ENCODE data around the gene C1orf74.

DNA sequence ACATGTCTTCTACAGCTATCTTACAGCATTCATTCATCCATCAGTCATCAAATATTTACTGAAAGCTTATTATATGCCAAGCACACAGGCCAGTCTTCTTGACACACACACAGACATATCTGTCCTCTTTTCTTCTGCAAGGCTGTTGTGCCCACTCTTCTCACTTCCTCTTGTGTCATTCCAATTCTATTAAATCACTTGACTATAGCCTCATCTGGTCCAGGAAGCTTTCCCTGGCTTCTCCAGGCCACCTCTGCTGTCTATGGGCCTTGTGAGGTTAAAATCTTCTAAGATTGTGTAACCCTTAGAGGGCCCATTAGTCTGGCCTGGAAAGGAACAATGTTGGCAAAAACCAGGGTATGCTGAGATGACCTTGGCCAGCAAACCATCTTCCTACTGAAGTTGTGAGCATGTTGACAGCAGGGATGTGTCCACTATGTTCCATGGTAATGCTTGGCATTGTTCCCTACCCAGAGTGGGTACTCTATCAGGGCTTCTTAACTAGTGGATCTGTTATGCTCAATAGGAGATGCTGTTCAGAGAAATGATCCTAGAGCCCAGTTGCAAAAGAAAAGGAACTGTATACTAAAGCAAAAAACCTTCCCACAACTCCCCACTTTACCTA, 23.2 kb downstream of the C1orf74 start:
- TF ChIP-seq LEF1 (IDR thresholded peaks at IDR 0.05; ENCODE audit: borderline replicate concordance) (no peak), ARNT (IDR thresholded peaks at IDR 0.05) (no peak), HDGF (IDR thresholded peaks at IDR 0.05; ENCODE audit: borderline replicate concordance) (no peak), BHLHE40 (IDR thresholded peaks at IDR 0.05; ENCODE audit: borderline replicate concordance) (no peak), NFRKB (IDR thresholded peaks at IDR 0.05) (no peak), SP1 (IDR thresholded peaks at IDR 0.05) (no peak)
